ENCODE data around the gene WDPCP. TPM values are rescaled to one million over a fixed set of nuclear protein-coding genes. Genes with fewer than 3 reads are reported as not detected.
A peak's percentile ranks its signal among the peaks of the same experiment; 100 is the strongest.
"Not testable (repeated sequence)": the region's sequence is repeated elsewhere in the genome, so short reads cannot be mapped to it uniquely, and the experiment has no call there.

Gene WDPCP
- total RNA-seq, 2 donors from 2014 or later = 8.4 to 10.1 TPM

DNA sequence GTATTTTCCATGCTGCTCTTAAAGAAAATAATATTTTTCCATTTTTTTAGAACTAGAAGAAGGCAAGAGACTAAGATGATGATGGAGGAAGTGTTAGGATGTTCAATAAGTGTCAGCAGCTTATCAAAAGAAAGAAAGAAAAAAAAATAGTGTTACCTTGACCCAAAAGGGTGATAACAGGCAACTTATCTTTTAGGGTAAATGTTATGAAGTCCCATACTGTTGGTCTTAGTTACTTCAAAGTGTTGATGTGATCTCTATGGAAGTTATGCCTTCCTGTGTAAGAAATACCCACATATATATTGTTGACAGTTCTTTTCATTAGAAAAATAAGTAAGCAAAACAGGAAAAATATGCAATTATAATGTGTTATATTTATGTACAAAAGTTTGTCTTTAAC, 394.1 kb downstream of the WDPCP start:
- Mint-ChIP-seq H3K9me3 (peaks cover 13 to 17% of the 10 kb centered on the region in 2 donors), H3K27ac (no peak overlapping the region), H3K36me3 (peaks cover 12 to 15% of the 10 kb centered on the region in 2 donors)
- DNase-seq (ENCODE audit: low spot score in 2 of 2) (no peak), ATAC-seq (no peak)

DNA sequence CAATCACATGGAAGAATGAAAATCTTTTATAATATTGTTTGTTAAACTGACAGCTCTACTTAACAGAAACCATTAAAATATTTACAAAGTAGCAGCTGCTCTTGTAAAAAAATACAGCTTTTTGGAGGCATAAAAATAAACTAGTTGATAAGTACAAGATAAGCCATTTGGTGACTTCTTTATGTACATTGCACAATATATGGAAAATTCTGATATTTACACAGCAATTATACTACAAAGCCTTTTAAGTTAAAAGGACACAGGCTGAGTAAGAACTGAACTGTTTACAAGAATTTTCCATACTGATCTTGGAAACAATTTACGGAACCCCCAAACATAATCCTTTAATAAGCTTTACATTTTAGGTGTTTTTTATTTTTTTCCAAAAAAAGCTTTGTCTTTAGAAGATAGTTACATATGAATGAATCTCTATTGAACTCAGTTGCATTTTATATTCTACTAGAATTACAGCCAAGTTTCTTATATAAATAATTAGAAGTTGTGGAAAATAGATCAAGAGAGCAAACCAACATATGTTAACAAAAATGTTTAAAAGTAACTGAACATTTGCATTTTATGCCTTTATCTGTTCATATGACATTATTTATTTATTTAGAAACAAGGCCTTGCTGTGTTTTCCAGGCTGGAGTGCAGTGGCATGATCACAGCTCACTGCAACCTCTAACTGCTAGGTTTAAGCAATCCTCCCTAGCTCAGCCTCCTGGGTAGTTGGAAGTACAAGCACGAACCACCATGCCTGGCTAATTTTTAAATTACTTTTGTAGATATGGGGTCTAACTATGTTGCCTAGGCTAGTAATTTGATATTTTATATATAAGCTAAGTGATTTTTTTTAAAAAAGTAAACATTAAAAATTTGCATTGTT, 395.1 kb downstream of the WDPCP start:
- no peak overlapping the region for H3K27ac Mint-ChIP-seq
- H3K9me3 Mint-ChIP-seq = peaks cover 16 to 18% of the 10 kb centered on the region in 2 donors
- DNase-seq (ENCODE audit: low spot score in 2 of 2) = no peak
- H3K36me3 Mint-ChIP-seq = peaks cover 17 to 25% of the 10 kb centered on the region in 2 donors
- ATAC-seq = no peak

DNA sequence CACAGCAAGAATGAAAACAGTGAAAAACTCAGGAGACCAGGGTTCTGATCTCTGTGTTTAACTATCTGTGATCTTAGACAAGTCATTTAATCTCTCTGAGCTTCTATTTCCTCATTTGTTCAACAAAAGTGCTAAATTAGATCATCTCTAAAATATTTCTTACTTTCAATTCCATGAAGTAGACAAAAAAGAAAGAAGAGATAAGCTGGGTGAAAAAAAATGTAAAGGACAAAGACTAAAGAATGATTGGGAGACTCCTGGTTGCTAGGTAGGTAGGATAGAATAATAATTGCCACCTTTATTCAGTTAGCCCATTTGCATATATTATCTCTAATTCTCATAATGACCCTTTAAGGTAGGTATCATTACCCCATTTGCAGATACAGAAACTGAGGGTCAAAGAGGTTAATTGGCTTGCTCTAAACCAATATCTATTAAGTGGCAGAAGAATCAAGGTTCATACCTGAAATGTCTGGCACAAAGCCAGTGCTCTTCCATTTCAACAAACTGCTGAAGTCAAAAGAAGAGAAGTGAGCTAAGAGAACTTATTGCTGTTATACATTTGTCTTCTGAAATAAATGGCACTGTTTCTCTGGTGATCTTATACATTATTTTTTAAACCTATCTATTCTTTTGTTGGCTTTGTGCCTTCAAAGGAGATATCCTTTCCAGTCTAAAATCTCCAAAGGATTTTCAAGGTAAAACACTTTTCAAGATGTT, 395.9 kb downstream of the WDPCP start:
- no peak overlapping the region for H3K27ac Mint-ChIP-seq
- no peak for DNase-seq (ENCODE audit: low spot score in 2 of 2)
- ATAC-seq = no peak
- peaks cover 19 to 29% of the 10 kb centered on the region in 2 donors for H3K36me3 Mint-ChIP-seq
- peaks cover 21% of the 10 kb centered on the region in 2 donors for H3K9me3 Mint-ChIP-seq

DNA sequence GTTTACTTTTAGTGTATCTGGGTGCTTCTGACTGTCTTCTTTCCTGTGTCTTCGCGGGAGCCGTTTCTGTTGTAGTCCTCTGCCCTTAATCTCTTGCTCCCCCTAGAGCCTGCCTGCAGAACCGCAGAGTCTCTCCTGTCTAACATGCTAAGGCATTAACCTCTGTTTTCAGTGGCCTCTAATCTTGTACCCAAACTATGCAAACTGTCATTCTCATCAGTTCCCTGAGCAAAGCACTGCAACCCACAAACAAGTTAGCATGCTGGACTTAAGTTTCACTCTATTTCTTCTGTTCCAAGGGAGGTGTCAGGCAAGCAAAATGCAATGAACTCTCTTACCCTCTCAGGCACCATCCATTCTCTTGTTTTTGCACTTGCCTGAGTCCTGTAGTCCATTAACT, 399.3 kb downstream of the WDPCP start:
- peaks cover 19 to 44% of the 10 kb centered on the region in 2 donors for H3K36me3 Mint-ChIP-seq
- DNase-seq (ENCODE audit: low spot score in 2 of 2) = peak in 1 of 2 donors; percentile 3
- peaks cover 32 to 34% of the 10 kb centered on the region in 2 donors for H3K9me3 Mint-ChIP-seq
- no peak overlapping the region for H3K27ac Mint-ChIP-seq
- ATAC-seq = no peak

DNA sequence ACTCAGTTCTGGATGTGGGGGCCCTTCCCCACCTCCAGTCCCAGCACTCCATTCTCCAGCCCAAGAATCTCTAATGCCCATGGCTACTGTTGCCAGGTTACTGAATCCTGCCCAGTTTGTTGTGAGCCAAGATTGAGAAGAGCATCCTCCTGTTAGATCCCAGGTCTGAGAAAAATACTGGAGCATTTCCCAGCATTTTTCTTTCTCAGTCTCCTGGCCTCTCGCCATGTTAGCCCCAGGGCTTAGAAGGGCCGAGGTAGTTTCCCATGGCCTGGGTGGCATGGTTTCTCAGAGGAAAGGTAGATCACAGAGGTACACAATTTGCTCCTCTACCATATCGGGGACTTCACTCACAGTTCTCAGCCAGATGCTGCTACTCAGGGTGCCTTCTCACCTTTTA, 401.9 kb downstream of the WDPCP start:
- Mint-ChIP-seq H3K36me3 (peaks cover 19 to 44% of the 10 kb centered on the region in 2 donors), H3K9me3 (peaks cover 39 to 45% of the 10 kb centered on the region in 2 donors), H3K27ac (no peak overlapping the region)
- ATAC-seq (no peak), DNase-seq (ENCODE audit: low spot score in 2 of 2) (no peak)

DNA sequence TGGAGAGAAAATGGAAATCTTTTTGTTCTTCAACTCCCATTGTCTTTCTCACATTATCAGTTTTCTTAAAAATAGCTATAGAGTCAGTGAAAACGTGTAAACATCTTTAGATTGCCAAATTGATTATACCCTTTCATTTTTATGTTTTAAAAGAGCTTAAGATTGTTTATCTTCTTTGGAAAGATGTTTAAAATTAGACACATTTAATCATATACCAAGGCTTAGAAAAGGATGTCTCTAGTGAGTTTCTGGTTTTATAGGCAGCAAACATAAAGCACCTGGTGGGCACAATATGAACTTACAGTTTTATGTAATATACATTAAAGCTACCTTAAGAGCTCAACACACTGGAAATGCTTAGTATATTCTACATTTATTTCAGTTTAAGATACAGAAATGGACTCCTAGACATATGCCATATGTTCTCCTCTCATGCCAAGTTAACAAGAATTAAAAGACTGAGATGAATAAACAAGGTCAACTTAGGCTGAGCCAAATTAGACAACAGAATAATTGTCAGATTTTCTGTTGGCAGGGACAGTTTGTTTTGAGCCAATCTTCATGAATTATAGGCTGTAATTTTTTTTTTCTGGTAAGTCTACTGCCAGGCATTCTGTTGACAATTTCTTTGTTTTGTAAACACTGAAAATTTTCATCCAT, 425.0 kb downstream of the WDPCP start:
- H3K36me3 Mint-ChIP-seq = peaks cover 7 to 15% of the 10 kb centered on the region in 2 donors
- ATAC-seq (no peak), DNase-seq (ENCODE audit: low spot score in 2 of 2) (no peak)
- H3K9me3 Mint-ChIP-seq = peaks cover 9 to 14% of the 10 kb centered on the region in 2 donors
- H3K27ac Mint-ChIP-seq = no peak overlapping the region

DNA sequence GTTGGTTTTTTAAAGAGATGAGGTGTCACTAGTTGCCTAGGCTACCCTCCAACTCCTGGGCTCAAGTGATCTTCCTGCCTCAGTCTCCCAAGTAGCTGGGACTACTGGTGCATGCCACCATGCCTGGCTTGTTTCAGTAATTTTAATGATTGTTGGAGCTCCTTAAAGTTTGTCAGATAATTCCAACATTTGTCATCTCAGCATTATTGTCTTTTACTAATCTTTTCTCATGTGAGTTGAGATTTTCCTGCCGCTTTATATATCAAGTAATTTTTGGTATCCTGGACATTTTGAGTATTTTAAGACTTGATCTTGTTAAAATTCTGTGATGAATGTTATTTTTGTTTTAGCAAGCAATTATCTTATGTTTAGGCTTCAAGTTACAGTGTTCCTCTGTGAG, 429.0 kb downstream of the WDPCP start:
- Mint-ChIP-seq H3K27ac (no peak overlapping the region), H3K36me3 (no peaks in the 10 kb centered on the region), H3K9me3 (no peaks in the 10 kb centered on the region)
- DNase-seq (ENCODE audit: low spot score in 2 of 2) = no peak
- ATAC-seq = no peak

DNA sequence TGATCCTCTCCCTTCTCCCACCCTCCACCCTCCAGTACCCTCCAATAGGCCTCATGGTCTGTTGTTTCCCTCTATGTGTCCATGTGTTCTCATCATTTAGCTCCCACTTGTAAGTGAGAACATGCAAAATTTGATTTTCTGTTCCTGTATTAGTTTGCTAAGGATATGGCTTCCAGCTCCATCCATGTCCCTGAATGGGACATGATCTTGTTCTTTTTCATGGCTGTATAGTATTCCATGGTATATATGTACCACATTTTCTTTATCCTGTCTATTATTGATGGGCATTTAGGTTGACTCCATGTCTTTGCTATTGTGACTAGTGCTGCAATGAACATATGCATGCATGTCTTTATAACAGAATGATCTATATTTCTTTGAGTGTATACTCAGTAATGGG, 451.6 kb downstream of the WDPCP start:
- peaks cover 46 to 53% of the 10 kb centered on the region in 2 donors for H3K9me3 Mint-ChIP-seq
- DNase-seq (ENCODE audit: low spot score in 2 of 2); H3K27ac Mint-ChIP-seq; ATAC-seq: not testable (repeated sequence)
- H3K36me3 Mint-ChIP-seq = peaks cover 10 to 57% of the 10 kb centered on the region in 2 donors

DNA sequence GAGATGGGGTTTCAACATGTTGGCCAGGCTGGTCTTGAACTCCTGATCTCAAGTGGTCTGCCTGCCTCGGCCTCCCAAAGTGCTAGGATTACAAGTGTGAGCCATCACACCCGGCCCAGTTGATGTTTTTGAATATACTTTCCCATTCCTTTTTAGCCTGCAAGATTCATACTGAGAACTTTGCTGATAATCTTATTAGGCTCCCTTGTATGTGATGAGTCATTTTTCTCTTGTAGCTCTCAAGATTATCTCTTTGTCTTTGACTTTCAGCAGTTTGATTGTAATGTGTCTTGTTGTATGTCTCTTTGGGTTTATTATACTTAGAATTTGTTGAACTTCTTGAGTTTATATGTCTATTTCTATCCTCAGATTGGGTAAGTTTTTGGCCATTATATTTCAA, 456.3 kb downstream of the WDPCP start:
- peaks cover 20 to 32% of the 10 kb centered on the region in 2 donors for H3K9me3 Mint-ChIP-seq
- H3K27ac Mint-ChIP-seq = no peak overlapping the region
- ATAC-seq = no peak
- H3K36me3 Mint-ChIP-seq = peaks cover 0 to 34% of the 10 kb centered on the region in 2 donors
- DNase-seq (ENCODE audit: low spot score in 2 of 2) = no peak

DNA sequence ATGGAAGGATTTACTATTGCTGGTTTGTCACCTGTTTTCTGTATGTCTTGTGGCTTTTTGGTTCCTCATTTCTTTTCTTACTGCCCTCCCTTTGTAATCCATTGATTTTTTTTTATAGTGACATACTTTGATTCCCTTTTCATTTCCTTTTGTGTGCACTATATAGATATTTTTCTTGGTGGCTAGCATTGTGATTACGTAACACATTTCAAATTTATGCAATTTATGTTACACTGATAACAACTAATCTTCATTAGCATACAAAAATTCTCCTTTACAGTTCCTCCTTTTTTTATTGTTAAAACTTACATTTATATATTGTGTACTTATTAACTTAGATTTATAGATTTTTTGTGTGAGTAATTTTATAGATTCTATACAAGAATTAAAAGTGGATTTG, 457.1 kb downstream of the WDPCP start:
- peaks cover 20 to 26% of the 10 kb centered on the region in 2 donors for H3K9me3 Mint-ChIP-seq
- no peak for DNase-seq (ENCODE audit: low spot score in 2 of 2)
- ATAC-seq = no peak
- no peak overlapping the region for H3K27ac Mint-ChIP-seq
- peaks cover 0 to 29% of the 10 kb centered on the region in 2 donors for H3K36me3 Mint-ChIP-seq

DNA sequence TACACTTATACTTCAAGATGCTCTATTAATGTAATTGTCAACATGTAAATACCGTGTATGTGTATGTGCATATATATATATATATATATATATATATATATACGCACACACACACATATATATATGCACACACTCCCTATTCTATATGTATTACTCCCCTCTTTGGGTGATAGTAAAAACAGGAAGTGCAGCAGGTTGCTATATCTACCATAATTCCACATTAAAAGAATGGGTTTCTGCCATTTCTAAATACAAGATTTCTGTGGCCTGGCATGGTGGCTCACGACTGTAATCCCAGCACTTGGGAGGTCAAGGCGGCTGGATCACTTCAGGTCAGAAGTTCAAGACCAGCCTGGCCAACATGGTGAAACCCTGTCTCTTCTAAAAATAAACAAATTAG, 460.7 kb downstream of the WDPCP start:
- ATAC-seq (no peak), DNase-seq (ENCODE audit: low spot score in 2 of 2) (no peak)
- H3K36me3 Mint-ChIP-seq = peaks cover 0 to 14% of the 10 kb centered on the region in 2 donors
- no peak overlapping the region for H3K27ac Mint-ChIP-seq
- peaks cover 8 to 20% of the 10 kb centered on the region in 2 donors for H3K9me3 Mint-ChIP-seq

DNA sequence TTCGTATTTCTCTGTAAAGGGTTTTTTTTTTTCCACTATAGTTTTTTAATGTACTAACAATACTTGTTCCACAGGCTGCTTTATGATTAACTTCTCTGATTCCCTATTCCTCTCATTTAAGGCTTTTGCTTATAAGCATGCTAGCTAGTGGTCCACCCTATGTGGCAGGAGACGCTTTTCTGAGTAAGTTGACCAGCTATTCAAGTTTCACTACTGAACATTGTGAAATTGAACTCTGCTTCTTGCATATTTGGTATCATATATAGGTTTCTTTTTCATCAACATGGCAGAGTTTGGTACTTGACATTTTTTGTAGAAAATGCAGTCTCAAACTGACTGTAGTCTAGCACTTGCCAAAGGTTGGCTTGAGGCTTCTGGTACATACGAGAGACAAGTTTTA, 463.4 kb downstream of the WDPCP start:
- Mint-ChIP-seq H3K9me3 (peaks cover 0 to under 1% of the 10 kb centered on the region in 2 donors), H3K36me3 (peaks cover 0 to under 1% of the 10 kb centered on the region in 2 donors), H3K27ac (no peak overlapping the region)
- no peak for ATAC-seq
- DNase-seq (ENCODE audit: low spot score in 2 of 2) = no peak

DNA sequence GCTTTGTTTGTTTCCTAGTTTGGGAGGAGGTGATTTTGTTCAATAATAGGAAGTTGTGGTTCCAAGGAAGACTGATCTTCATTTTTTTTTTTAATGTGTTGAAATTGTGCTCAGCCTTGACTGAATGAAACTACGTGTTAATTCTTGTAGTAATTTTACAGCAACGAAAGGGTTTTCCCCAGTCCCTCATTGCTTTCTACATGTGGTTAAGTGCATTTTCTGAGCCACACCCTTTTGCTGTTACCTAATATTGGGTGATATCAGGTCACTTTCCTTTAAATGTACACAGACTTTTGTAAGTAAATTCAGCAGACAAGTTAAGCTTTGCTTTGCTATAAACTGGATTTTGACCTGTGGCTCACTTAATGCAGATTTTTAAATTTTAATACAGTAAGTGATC, 464.1 kb downstream of the WDPCP start:
- Mint-ChIP-seq H3K36me3 (peaks cover 0 to 1% of the 10 kb centered on the region in 2 donors), H3K9me3 (no peaks in the 10 kb centered on the region), H3K27ac (no peak overlapping the region)
- DNase-seq (ENCODE audit: low spot score in 2 of 2) (no peak), ATAC-seq (no peak)

DNA sequence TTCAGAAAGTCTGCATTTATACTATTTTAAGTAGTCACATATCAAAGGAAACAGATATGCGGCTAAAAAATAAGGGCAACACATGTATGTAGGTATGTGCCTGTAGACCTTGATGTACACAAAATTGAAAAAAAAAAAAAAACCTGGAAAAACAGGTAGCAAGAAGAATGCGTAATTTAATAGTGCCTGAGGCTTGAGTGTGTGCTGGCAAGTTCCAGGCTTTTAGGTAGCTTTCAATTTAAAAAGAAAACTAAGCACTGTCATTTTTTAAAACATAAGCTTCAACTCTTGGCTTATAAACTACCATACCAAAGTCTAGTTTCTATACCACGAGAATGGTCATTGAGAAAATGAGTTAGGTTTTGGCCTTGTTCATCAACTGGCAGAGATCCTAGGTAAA, 465.4 kb downstream of the WDPCP start:
- DNase-seq (ENCODE audit: low spot score in 2 of 2) (no peak), ATAC-seq (no peak)
- Mint-ChIP-seq H3K9me3 (no peaks in the 10 kb centered on the region), H3K36me3 (peaks cover 0 to 11% of the 10 kb centered on the region in 2 donors), H3K27ac (no peak overlapping the region)

DNA sequence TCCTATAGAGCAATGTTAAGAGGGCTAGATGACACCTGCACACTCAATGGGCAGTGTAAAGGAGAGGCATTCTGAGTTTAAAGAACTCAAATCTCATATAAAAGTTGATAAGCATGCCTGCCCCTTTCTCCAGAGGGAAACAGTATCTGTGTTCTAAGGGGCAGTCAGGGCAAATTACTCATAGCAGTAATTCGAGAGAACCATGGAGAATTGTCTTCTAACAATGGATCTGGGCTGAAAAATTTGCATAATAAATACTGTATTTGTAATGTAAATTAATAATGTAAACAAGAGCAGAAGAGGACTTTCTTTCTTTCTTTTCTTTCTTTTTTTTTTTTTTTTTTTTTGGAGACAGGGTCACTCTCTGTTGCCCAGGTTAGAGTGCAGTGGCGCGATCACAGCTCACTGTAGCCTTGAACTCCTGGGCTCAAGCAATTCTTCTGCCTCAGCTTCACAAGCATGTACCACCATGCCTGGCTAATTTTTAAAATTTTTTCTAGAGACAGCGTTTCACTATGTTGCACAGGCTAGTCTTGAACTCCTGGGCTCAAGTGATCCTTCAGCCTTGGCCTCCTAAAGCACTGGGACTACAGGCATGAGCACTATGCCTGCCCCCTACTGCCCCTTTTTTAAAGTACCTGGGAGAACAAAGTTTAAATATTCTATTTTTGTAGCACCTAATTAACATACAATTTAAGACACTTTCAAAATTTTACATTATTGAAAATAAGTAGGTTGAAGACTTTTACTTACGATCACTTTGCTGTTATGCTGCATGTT, 467.0 kb downstream of the WDPCP start:
- H3K9me3 Mint-ChIP-seq = peaks cover 0 to 5% of the 10 kb centered on the region in 2 donors
- no peak for ATAC-seq
- H3K36me3 Mint-ChIP-seq = peaks cover 0 to 11% of the 10 kb centered on the region in 2 donors

DNA sequence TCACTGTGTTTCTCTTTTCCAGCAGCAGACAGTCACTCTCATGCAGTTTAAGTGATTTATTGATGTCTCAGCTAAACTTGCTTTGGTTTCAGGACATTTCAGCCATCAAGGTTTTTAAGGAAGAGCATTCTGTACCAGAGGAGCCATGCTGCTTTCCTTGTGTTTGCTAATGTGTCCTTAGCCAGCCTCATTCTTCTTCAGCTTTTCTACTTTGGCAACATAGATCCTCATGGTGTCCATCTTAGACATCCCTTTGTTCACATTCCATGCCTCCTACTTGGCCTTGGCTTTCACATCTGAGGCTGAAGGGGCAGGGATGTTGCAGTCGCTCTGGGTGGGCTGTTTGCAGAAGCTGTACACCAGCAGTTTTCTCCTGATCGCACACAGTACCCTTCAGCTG, 469.5 kb downstream of the WDPCP start:
- ATAC-seq = no peak
- H3K9me3 Mint-ChIP-seq = peaks cover 5 to 7% of the 10 kb centered on the region in 2 donors
- no peak overlapping the region for H3K27ac Mint-ChIP-seq
- H3K36me3 Mint-ChIP-seq = peaks cover 0 to 15% of the 10 kb centered on the region in 2 donors
- no peak for DNase-seq (ENCODE audit: low spot score in 2 of 2)

More for the DNA sequence above, 467.0 kb downstream of the WDPCP start:
- no peak for DNase-seq (ENCODE audit: low spot score in 2 of 2)
- H3K27ac Mint-ChIP-seq = no peak overlapping the region
